Measurements from ENCODE around the gene UCKL1. TPM values are rescaled to one million over a fixed set of nuclear protein-coding genes. Genes with fewer than 3 reads are reported as not detected.

Gene UCKL1
- total RNA-seq, 2 experiments from 2014 or later: 41.3 to 46.1 TPM

DNA sequence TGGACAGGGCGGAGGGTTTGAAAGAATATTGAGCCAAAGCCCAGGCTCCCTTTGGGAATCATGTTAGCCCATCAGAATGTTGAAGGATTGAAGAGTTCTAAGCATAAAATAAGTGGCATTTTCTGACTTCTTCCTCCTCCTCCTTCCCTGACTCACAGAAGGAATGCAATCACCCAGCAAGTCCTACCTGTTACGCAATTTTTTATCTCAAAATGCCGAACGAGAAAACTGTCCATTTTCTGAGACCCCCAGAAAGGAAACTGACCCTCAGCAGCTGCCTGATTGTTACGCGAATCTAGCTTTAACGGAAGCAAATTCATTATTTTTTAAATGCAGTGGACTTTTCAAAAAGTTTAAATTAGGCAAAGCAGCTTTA lies 66.0 kb downstream of the UCKL1 start:
- Histone ChIP-seq H3K4me3 (ENCODE audit: low read length) (no peak overlapping the region), H3K27ac (ENCODE audit: low read depth in 1 of 2, low read length in 2 of 2) (no peak overlapping the region), H3K9me3 (ENCODE audit: control insufficient read depth in 1 of 2, insufficient read depth in 1 of 2, low read length in 2 of 2) (no peaks in the 10 kb centered on the region), H3K27me3 (ENCODE audit: control insufficient read depth in 1 of 2, insufficient read depth in 2 of 2, low read length in 2 of 2) (no peaks in the 10 kb centered on the region), H3K36me3 (ENCODE audit: insufficient read depth, low read length) (peaks cover 37% of the 10 kb centered on the region), H3K4me1 (ENCODE audit: insufficient read depth, low read length) (peaks cover 10% of the 10 kb centered on the region)
- POLR2A ChIA-PET: no interaction called here
- Mint-ChIP-seq H3K27ac (no peak overlapping the region), H3K27me3 (no peaks in the 10 kb centered on the region), H3K4me1 (ENCODE audit: low read depth) (peaks cover 9% of the 10 kb centered on the region), H3K4me3 (no peak overlapping the region), H3K9me3 (no peaks in the 10 kb centered on the region), H3K36me3 (ENCODE audit: low read depth) (peaks cover 38% of the 10 kb centered on the region)
- DNase-seq: no peak
- CTCF ChIA-PET: no interaction called here
- TF ChIP-seq, protein P1, sequence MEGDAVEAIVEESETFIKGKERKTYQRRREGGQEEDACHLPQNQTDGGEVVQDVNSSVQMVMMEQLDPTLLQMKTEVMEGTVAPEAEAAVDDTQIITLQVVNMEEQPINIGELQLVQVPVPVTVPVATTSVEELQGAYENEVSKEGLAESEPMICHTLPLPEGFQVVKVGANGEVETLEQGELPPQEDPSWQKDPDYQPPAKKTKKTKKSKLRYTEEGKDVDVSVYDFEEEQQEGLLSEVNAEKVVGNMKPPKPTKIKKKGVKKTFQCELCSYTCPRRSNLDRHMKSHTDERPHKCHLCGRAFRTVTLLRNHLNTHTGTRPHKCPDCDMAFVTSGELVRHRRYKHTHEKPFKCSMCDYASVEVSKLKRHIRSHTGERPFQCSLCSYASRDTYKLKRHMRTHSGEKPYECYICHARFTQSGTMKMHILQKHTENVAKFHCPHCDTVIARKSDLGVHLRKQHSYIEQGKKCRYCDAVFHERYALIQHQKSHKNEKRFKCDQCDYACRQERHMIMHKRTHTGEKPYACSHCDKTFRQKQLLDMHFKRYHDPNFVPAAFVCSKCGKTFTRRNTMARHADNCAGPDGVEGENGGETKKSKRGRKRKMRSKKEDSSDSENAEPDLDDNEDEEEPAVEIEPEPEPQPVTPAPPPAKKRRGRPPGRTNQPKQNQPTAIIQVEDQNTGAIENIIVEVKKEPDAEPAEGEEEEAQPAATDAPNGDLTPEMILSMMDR (IDR thresholded peaks at IDR 0.05): no peak
- intact Hi-C loops (cut with DNase I, micrococcal nuclease): no loop called here
- ATAC-seq (ENCODE audit: poor library complexity): no peak

Small RNA genes lying within 50 kb of the gene (microRNA-seq; reads per million reads assigned to microRNA genes)
- not detected for gene MIR1914 (ENCODE audit: borderline microRNAs expressed, borderline replicate concordance)
- gene MIR647 (ENCODE audit: borderline microRNAs expressed, borderline replicate concordance): not detected
- not detected for gene MIR941-1 (ENCODE audit: borderline microRNAs expressed, borderline replicate concordance)
- gene MIR941-2 (ENCODE audit: borderline microRNAs expressed, borderline replicate concordance): not detected
- not detected for gene MIR941-3 (ENCODE audit: borderline microRNAs expressed, borderline replicate concordance)
- not detected for gene MIR941-4 (ENCODE audit: borderline microRNAs expressed, borderline replicate concordance)
- gene MIR941-5 (ENCODE audit: borderline microRNAs expressed, borderline replicate concordance): not detected

Other genes starting within 250 kb of the UCKL1 start
- gene ARFRP1, start 248.4 kb downstream of the UCKL1 start, total RNA-seq: 10 to 100 TPM; 34.5 to 35.7 TPM
- gene ZGPAT, start 248.4 kb downstream of the UCKL1 start, total RNA-seq: 10 to 100 TPM; 28.2 to 33.4 TPM
- gene LIME1, start 219.8 kb downstream of the UCKL1 start, total RNA-seq: 100 to 1,000 TPM; 149 to 165 TPM
- gene SLC2A4RG, start 216.6 kb downstream of the UCKL1 start, total RNA-seq: 100 to 1,000 TPM; 123 to 125 TPM
- under 1 TPM; 0.08 to 0.34 TPM for gene ZBTB46, start 125.2 kb downstream of the UCKL1 start, total RNA-seq
- gene ABHD16B, start 94.9 kb downstream of the UCKL1 start, total RNA-seq: not detected
- 10 to 100 TPM; 15.1 to 15.3 TPM for gene TPD52L2, start 91.1 kb downstream of the UCKL1 start, total RNA-seq
- gene DNAJC5, start 61.3 kb downstream of the UCKL1 start, total RNA-seq: 10 to 100 TPM; 21.4 to 22.5 TPM
- gene ZNF512B, start 13.5 kb upstream of the UCKL1 start, total RNA-seq: 10 to 100 TPM; 22.0 to 23.3 TPM
- 10 to 100 TPM; 12.0 to 12.1 TPM for gene SAMD10, start 23.2 kb upstream of the UCKL1 start, total RNA-seq
- 10 to 100 TPM; 50.6 to 51.3 TPM for gene PRPF6, start 24.7 kb upstream of the UCKL1 start, total RNA-seq
- 1 to 10 TPM; 6.1 to 6.4 TPM for gene C20orf204, start 79.8 kb upstream of the UCKL1 start, total RNA-seq
- not detected for gene SOX18, start 93.2 kb upstream of the UCKL1 start, total RNA-seq
- gene TCEA2, start 106.8 kb upstream of the UCKL1 start, total RNA-seq: 10 to 100 TPM; 28.4 to 29.9 TPM
- gene RGS19, start 123.1 kb upstream of the UCKL1 start, total RNA-seq: 10 to 100 TPM in 1 of 2 experiments, 1 to 10 TPM in 1; 9.7 to 14.8 TPM
- 1 to 10 TPM; 1.0 to 1.2 TPM for gene OPRL1, start 123.7 kb upstream of the UCKL1 start, total RNA-seq
- gene LKAAEAR1, start 128.0 kb upstream of the UCKL1 start, total RNA-seq: under 1 TPM; 0.30 to 0.39 TPM
- gene NPBWR2, start 151.1 kb upstream of the UCKL1 start, total RNA-seq: under 1 TPM; 0.38 to 0.47 TPM
- gene MYT1, start 208.0 kb upstream of the UCKL1 start, total RNA-seq: 1 to 10 TPM in 1 of 2 experiments, not detected in 1; 1.0 TPM

Measured in CD4-positive, alpha-beta T cell (primary cell).